ENCODE results near the gene MFAP2. TPM values are rescaled to one million over a fixed set of nuclear protein-coding genes. Genes with fewer than 3 reads are reported as not detected.

MFAP2 gene
- total RNA-seq, 1 experiment from 2014 or later, result 12.9 TPM

DNA sequence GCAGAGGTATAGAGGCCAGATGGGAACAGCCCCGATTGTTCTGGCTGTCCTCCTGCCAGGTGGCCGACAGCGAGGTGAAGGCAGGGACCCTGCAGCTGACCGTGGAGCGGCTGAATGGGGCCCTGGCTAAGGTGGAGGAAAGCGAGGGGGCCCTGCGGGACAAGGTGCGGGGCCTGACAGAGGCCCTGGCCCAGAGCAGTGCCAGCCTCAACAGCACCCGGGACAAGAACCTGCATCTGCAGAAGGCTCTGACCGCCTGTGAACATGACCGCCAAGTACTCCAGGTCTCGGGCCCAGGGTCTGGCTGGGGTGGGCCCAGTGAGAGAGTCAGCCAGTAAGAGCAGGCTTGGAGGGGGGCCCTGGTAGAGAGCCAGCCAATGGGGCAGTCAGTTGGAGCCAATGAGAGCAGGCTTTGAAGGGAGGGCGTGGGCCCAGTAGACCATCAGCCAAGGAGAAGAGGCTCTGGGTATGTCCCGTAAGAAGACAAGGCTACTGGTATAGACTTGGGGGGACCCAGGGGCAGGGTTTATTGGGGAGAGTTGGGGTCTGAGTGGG is 11.3 kb downstream of the MFAP2 start:
- Histone ChIP-seq H3K9me3 (ENCODE audit: control insufficient read depth, insufficient read depth, low read depth, low read length) (no peaks in the 10 kb centered on the region), H3K4me1 (ENCODE audit: control insufficient read depth, insufficient read depth, low read length) (no peaks in the 10 kb centered on the region), H3K4me3 (ENCODE audit: low read depth in 2 of 2, low read length in 2 of 2) (no peak overlapping the region), H3K27me3 (ENCODE audit: control insufficient read depth, insufficient read depth, low read length) (no peaks in the 10 kb centered on the region), H3K36me3 (ENCODE audit: control insufficient read depth, insufficient read depth, low read length) (no peaks in the 10 kb centered on the region), H3K27ac (ENCODE audit: low read length) (no peak overlapping the region)
- no peak for TF ChIP-seq POLR2AphosphoS5 (IDR thresholded peaks at IDR 0.05; ENCODE audit: low read depth, low read length)
- TF ChIP-seq, protein P1, sequence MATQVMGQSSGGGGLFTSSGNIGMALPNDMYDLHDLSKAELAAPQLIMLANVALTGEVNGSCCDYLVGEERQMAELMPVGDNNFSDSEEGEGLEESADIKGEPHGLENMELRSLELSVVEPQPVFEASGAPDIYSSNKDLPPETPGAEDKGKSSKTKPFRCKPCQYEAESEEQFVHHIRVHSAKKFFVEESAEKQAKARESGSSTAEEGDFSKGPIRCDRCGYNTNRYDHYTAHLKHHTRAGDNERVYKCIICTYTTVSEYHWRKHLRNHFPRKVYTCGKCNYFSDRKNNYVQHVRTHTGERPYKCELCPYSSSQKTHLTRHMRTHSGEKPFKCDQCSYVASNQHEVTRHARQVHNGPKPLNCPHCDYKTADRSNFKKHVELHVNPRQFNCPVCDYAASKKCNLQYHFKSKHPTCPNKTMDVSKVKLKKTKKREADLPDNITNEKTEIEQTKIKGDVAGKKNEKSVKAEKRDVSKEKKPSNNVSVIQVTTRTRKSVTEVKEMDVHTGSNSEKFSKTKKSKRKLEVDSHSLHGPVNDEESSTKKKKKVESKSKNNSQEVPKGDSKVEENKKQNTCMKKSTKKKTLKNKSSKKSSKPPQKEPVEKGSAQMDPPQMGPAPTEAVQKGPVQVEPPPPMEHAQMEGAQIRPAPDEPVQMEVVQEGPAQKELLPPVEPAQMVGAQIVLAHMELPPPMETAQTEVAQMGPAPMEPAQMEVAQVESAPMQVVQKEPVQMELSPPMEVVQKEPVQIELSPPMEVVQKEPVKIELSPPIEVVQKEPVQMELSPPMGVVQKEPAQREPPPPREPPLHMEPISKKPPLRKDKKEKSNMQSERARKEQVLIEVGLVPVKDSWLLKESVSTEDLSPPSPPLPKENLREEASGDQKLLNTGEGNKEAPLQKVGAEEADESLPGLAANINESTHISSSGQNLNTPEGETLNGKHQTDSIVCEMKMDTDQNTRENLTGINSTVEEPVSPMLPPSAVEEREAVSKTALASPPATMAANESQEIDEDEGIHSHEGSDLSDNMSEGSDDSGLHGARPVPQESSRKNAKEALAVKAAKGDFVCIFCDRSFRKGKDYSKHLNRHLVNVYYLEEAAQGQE (IDR thresholded peaks at IDR 0.05; ENCODE audit: insufficient read depth in 1 of 2, low read depth in 2 of 2, low read length in 1 of 2), result no peak
- no peak for TF ChIP-seq SIN3A (IDR thresholded peaks at IDR 0.05; ENCODE audit: borderline replicate concordance, insufficient read depth, low read depth, low read length)
- TF ChIP-seq, protein P2, sequence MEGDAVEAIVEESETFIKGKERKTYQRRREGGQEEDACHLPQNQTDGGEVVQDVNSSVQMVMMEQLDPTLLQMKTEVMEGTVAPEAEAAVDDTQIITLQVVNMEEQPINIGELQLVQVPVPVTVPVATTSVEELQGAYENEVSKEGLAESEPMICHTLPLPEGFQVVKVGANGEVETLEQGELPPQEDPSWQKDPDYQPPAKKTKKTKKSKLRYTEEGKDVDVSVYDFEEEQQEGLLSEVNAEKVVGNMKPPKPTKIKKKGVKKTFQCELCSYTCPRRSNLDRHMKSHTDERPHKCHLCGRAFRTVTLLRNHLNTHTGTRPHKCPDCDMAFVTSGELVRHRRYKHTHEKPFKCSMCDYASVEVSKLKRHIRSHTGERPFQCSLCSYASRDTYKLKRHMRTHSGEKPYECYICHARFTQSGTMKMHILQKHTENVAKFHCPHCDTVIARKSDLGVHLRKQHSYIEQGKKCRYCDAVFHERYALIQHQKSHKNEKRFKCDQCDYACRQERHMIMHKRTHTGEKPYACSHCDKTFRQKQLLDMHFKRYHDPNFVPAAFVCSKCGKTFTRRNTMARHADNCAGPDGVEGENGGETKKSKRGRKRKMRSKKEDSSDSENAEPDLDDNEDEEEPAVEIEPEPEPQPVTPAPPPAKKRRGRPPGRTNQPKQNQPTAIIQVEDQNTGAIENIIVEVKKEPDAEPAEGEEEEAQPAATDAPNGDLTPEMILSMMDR (IDR thresholded peaks at IDR 0.05), result no peak
- no peak for TF ChIP-seq TCF7L2 (IDR thresholded peaks at IDR 0.05; ENCODE audit: low read depth, low read length)
- intact Hi-C loops (cut with micrococcal nuclease; ENCODE audit: unreplicated experiment) (no loop called here), in situ Hi-C loops (cut with HindIII; ENCODE audit: low pct_unique_long_range_greater_than_20kb, low sequenced_read_pairs) (no loop called here)
- ChIA-PET CTCF (no interaction called here), POLR2A (no interaction called here)
- BruUV-seq (replicated peaks), result no TSS peak
- DNase-seq (ENCODE audit: low read depth, low spot score) (no peak), ATAC-seq (no peak)

DNA sequence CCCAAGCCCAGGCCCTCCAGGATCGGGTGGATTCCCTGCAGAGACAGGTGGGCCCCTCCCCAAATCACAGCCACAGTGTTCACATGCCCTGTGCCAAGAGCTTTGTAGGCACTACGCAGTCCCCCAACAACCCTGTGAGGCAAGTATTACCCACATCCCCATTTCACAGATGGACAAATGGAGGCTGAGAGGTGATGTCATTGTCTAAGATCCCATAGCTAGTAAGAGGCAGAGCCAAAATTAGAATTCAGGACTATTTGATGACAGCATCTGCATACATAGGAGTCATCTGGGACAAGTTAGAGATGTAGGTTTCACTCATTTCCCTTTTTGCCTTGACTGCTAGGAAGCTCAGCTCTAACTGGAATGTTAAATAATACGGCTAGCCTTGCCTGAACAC is 12.0 kb downstream of the MFAP2 start:
- POLR2A ChIA-PET, result no interaction called here

More for the DNA sequence above, 12.0 kb downstream of the MFAP2 start:
- TF ChIP-seq, protein P2 (IDR thresholded peaks at IDR 0.05), result no peak
- TF ChIP-seq POLR2AphosphoS5 (IDR thresholded peaks at IDR 0.05; ENCODE audit: low read depth, low read length) (no peak), TCF7L2 (IDR thresholded peaks at IDR 0.05; ENCODE audit: low read depth, low read length) (no peak)
- TF ChIP-seq, protein P1 (IDR thresholded peaks at IDR 0.05; ENCODE audit: insufficient read depth in 1 of 2, low read depth in 2 of 2, low read length in 1 of 2), result no peak
- H3K36me3 ChIP-seq (ENCODE audit: control insufficient read depth, insufficient read depth, low read length), result no peaks in the 10 kb centered on the region
- CTCF ChIA-PET, result no interaction called here
- in situ Hi-C loops (cut with HindIII; ENCODE audit: low pct_unique_long_range_greater_than_20kb, low sequenced_read_pairs), result no loop called here
- no peaks in the 10 kb centered on the region for H3K4me1 ChIP-seq (ENCODE audit: control insufficient read depth, insufficient read depth, low read length)
- ATAC-seq (no peak), DNase-seq (ENCODE audit: low read depth, low spot score) (no peak)
- no peak overlapping the region for H3K4me3 ChIP-seq (ENCODE audit: low read depth in 2 of 2, low read length in 2 of 2)
- H3K9me3 ChIP-seq (ENCODE audit: control insufficient read depth, insufficient read depth, low read depth, low read length), result no peaks in the 10 kb centered on the region
- intact Hi-C loops (cut with micrococcal nuclease; ENCODE audit: unreplicated experiment), result no loop called here
- no TSS peak for BruUV-seq (replicated peaks)
- no peak overlapping the region for H3K27ac ChIP-seq (ENCODE audit: low read length)
- no peaks in the 10 kb centered on the region for H3K27me3 ChIP-seq (ENCODE audit: control insufficient read depth, insufficient read depth, low read length)
